Midbrain (tissue), 1 donor: ENCODE measurements around the gene SRSF4.
"Not testable (repeated sequence)": the region's sequence is repeated elsewhere in the genome, so short reads cannot be mapped to it uniquely, and the experiment has no call there.

ENCODE experiments used
- DNase-seq: peaks from one replicate; lab custom pipeline; 2025; lab: John Stamatoyannopoulos, UW

SRSF4 gene

GRCh38 chr1:29162476-29163138, 19.1 kb downstream of the SRSF4 start:
- no peak for DNase-seq

- DNase-seq: no peak
Measured at GRCh38 chr1:29162025-29162424, 19.7 kb downstream of the SRSF4 start.

- no peak for DNase-seq
Measured at GRCh38 chr1:29159773-29160172, 21.9 kb downstream of the SRSF4 start.

GRCh38 chr1:29157269-29157601, 24.5 kb downstream of the SRSF4 start:
- no peak for DNase-seq

- DNase-seq: no peak
Measured at GRCh38 chr1:29156543-29157268, 25.0 kb downstream of the SRSF4 start.

GRCh38 chr1:29152046-29152805, 29.5 kb downstream of the SRSF4 start:
- no peak for DNase-seq

GRCh38 chr1:29150346-29150745, 31.4 kb downstream of the SRSF4 start:
- not testable (repeated sequence) for DNase-seq

- no peak for DNase-seq
Measured at GRCh38 chr1:29148656-29149491, 32.8 kb downstream of the SRSF4 start.

- DNase-seq: no peak
Measured at GRCh38 chr1:29145739-29146437, 35.8 kb downstream of the SRSF4 start.

- no peak for DNase-seq
Measured at GRCh38 chr1:29144178-29144577, 37.5 kb downstream of the SRSF4 start.

GRCh38 chr1:29142714-29143113, 39.0 kb downstream of the SRSF4 start:
- DNase-seq: no peak

GRCh38 chr1:29136391-29136915, 45.2 kb downstream of the SRSF4 start:
- DNase-seq: no peak

GRCh38 chr1:29134695-29135028, 47.0 kb downstream of the SRSF4 start:
- no peak for DNase-seq

- DNase-seq: no peak
Measured at GRCh38 chr1:29133861-29134694, 47.6 kb downstream of the SRSF4 start.

- DNase-seq: not testable (repeated sequence)
Measured at GRCh38 chr1:29131056-29131455, 50.6 kb downstream of the SRSF4 start.

- no peak for DNase-seq
Measured at GRCh38 chr1:29129916-29130315, 51.8 kb downstream of the SRSF4 start.

GRCh38 chr1:29128739-29129138, 53.0 kb downstream of the SRSF4 start:
- DNase-seq: no peak

- no peak for DNase-seq
Measured at GRCh38 chr1:29126198-29126597, 55.5 kb downstream of the SRSF4 start.

- DNase-seq: no peak
Measured at GRCh38 chr1:29125788-29126187, 55.9 kb downstream of the SRSF4 start.

GRCh38 chr1:29125237-29125641, 56.5 kb downstream of the SRSF4 start:
- no peak for DNase-seq
